ENCODE measurements around the gene ABO.
"Not testable (repeated sequence)": the region's sequence is repeated elsewhere in the genome, so short reads cannot be mapped to it uniquely, and the experiment has no call there.

DNA sequence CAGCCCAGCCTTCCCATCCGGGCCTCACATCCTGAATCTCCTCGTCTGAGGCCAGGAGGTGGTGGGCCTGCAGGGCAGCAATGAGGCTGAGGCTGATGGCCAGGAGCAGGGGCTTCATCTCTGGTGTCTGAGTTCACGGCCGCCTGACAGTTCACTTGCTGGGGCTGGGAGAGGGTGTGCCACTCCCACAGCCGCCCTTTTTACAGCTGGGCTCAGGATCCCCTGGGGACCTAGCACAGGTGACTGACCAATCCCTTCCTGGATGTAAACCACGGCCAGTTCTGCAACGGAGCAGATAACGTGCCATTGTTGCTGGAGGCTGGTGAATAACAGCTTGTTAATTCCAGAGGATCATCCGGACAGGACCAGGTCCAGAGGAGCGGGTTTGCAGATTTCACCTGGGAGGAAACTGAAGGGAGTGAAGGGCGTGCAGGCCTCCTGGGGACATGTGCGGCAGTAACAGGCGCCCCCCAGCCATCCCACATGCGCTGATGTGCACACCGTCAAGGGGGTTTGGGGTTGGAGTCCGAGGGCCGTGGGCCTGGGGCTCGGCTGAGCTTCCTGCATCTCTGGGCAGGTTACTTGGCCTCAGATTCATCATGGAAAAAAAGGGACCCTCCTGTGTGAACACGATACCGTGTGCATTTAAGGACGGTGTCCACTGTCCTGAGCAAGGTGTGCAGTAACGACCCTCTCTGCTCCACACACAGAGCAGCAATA, 46.4 kb downstream of the ABO start:
- TF ChIP-seq ZBTB1 (tag by site-specific recombination; IDR thresholded peaks at IDR 0.05); ZNF184 (tag by site-specific recombination; IDR thresholded peaks at IDR 0.05); ZBTB7A (tag by site-specific recombination; IDR thresholded peaks at IDR 0.05; ENCODE audit: low read depth); ZNF114 (tag by site-specific recombination; IDR thresholded peaks at IDR 0.05); ZFP3 (tag by site-specific recombination; IDR thresholded peaks at IDR 0.05; ENCODE audit: low read depth); ZNF561 (tag by site-specific recombination; IDR thresholded peaks at IDR 0.05; ENCODE audit: borderline replicate concordance); RBAK (tag by site-specific recombination; IDR thresholded peaks at IDR 0.05); ZFP37 (tag by site-specific recombination; IDR thresholded peaks at IDR 0.05); ZNF174 (tag by site-specific recombination; IDR thresholded peaks at IDR 0.05): not testable (repeated sequence)
- TF ChIP-seq, protein P1, sequence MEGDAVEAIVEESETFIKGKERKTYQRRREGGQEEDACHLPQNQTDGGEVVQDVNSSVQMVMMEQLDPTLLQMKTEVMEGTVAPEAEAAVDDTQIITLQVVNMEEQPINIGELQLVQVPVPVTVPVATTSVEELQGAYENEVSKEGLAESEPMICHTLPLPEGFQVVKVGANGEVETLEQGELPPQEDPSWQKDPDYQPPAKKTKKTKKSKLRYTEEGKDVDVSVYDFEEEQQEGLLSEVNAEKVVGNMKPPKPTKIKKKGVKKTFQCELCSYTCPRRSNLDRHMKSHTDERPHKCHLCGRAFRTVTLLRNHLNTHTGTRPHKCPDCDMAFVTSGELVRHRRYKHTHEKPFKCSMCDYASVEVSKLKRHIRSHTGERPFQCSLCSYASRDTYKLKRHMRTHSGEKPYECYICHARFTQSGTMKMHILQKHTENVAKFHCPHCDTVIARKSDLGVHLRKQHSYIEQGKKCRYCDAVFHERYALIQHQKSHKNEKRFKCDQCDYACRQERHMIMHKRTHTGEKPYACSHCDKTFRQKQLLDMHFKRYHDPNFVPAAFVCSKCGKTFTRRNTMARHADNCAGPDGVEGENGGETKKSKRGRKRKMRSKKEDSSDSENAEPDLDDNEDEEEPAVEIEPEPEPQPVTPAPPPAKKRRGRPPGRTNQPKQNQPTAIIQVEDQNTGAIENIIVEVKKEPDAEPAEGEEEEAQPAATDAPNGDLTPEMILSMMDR (tag by site-specific recombination; IDR thresholded peaks at IDR 0.05) = not testable (repeated sequence)
- TF ChIP-seq, protein P2, sequence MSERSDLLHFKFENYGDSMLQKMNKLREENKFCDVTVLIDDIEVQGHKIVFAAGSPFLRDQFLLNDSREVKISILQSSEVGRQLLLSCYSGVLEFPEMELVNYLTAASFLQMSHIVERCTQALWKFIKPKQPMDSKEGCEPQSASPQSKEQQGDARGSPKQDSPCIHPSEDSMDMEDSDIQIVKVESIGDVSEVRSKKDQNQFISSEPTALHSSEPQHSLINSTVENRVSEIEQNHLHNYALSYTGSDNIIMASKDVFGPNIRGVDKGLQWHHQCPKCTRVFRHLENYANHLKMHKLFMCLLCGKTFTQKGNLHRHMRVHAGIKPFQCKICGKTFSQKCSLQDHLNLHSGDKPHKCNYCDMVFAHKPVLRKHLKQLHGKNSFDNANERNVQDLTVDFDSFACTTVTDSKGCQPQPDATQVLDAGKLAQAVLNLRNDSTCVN (tag by site-specific recombination; optimal IDR thresholded peaks at IDR 0.05) = not testable (repeated sequence)
- TF ChIP-seq, protein P3, sequence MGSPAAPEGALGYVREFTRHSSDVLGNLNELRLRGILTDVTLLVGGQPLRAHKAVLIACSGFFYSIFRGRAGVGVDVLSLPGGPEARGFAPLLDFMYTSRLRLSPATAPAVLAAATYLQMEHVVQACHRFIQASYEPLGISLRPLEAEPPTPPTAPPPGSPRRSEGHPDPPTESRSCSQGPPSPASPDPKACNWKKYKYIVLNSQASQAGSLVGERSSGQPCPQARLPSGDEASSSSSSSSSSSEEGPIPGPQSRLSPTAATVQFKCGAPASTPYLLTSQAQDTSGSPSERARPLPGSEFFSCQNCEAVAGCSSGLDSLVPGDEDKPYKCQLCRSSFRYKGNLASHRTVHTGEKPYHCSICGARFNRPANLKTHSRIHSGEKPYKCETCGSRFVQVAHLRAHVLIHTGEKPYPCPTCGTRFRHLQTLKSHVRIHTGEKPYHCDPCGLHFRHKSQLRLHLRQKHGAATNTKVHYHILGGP (tag by site-specific recombination; IDR thresholded peaks at IDR 0.05) = not testable (repeated sequence)
- TF ChIP-seq, protein P4, sequence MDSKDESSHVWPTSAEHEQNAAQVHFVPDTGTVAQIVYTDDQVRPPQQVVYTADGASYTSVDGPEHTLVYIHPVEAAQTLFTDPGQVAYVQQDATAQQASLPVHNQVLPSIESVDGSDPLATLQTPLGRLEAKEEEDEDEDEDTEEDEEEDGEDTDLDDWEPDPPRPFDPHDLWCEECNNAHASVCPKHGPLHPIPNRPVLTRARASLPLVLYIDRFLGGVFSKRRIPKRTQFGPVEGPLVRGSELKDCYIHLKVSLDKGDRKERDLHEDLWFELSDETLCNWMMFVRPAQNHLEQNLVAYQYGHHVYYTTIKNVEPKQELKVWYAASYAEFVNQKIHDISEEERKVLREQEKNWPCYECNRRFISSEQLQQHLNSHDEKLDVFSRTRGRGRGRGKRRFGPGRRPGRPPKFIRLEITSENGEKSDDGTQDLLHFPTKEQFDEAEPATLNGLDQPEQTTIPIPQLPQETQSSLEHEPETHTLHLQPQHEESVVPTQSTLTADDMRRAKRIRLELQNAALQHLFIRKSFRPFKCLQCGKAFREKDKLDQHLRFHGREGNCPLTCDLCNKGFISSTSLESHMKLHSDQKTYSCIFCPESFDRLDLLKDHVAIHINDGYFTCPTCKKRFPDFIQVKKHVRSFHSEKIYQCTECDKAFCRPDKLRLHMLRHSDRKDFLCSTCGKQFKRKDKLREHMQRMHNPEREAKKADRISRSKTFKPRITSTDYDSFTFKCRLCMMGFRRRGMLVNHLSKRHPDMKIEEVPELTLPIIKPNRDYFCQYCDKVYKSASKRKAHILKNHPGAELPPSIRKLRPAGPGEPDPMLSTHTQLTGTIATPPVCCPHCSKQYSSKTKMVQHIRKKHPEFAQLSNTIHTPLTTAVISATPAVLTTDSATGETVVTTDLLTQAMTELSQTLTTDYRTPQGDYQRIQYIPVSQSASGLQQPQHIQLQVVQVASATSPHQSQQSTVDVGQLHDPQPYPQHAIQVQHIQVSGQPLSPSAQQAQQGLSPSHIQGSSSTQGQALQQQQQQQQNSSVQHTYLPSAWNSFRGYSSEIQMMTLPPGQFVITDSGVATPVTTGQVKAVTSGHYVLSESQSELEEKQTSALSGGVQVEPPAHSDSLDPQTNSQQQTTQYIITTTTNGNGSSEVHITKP (tag by site-specific recombination; IDR thresholded peaks at IDR 0.05) = not testable (repeated sequence)
- TF ChIP-seq, protein P5, sequence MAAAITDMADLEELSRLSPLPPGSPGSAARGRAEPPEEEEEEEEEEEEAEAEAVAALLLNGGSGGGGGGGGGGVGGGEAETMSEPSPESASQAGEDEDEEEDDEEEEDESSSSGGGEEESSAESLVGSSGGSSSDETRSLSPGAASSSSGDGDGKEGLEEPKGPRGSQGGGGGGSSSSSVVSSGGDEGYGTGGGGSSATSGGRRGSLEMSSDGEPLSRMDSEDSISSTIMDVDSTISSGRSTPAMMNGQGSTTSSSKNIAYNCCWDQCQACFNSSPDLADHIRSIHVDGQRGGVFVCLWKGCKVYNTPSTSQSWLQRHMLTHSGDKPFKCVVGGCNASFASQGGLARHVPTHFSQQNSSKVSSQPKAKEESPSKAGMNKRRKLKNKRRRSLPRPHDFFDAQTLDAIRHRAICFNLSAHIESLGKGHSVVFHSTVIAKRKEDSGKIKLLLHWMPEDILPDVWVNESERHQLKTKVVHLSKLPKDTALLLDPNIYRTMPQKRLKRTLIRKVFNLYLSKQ (tag by site-specific recombination; IDR thresholded peaks at IDR 0.05; ENCODE audit: borderline replicate concordance) = not testable (repeated sequence)
